NCI-H82 treated with DMSO at 0.1 percent for 48 hours (cell line): ENCODE data around the gene MRPL23.

Source experiments
- DNase-seq: peaks from one replicate; lab custom pipeline; 2025; ENCODE audit not compliant: unreplicated experiment; lab: John Stamatoyannopoulos, UW

The MRPL23 gene

GRCh38 chr11:1920909-1921573 is 26.1 kb upstream of the MRPL23 start:
- no peak for DNase-seq

GRCh38 chr11:1921574-1922141 is 25.5 kb upstream of the MRPL23 start:
- DNase-seq: no peak

GRCh38 chr11:1922481-1923081 is 24.6 kb upstream of the MRPL23 start:
- DNase-seq: no peak

- no peak for DNase-seq
Observed at GRCh38 chr11:1923201-1923956, 23.8 kb upstream of the MRPL23 start.

- no peak for DNase-seq
Observed at GRCh38 chr11:1924181-1924580, 23.0 kb upstream of the MRPL23 start.

- no peak for DNase-seq
Observed at GRCh38 chr11:1924646-1925372, 22.3 kb upstream of the MRPL23 start.

- no peak for DNase-seq
Observed at GRCh38 chr11:1925373-1926155, 21.6 kb upstream of the MRPL23 start.

GRCh38 chr11:1926156-1927025 is 20.7 kb upstream of the MRPL23 start:
- DNase-seq: no peak

GRCh38 chr11:1927026-1927847 is 19.9 kb upstream of the MRPL23 start:
- no peak for DNase-seq

- DNase-seq: no peak
Observed at GRCh38 chr11:1927848-1928469, 19.2 kb upstream of the MRPL23 start.

GRCh38 chr11:1928470-1928890 is 18.7 kb upstream of the MRPL23 start:
- DNase-seq: no peak

- no peak for DNase-seq
Observed at GRCh38 chr11:1928891-1929541, 18.1 kb upstream of the MRPL23 start.

GRCh38 chr11:1929621-1930461 is 17.3 kb upstream of the MRPL23 start:
- no peak for DNase-seq

- no peak for DNase-seq
Observed at GRCh38 chr11:1930462-1930830, 16.7 kb upstream of the MRPL23 start.

GRCh38 chr11:1931341-1932104 is 15.6 kb upstream of the MRPL23 start:
- DNase-seq: no peak

- no peak for DNase-seq
Observed at GRCh38 chr11:1932105-1932480, 15.0 kb upstream of the MRPL23 start.
